ENCODE measurements around the gene ZNF664.
"Not testable (repeated sequence)": the region's sequence is repeated elsewhere in the genome, so short reads cannot be mapped to it uniquely, and the experiment has no call there.

Gene ZNF664

GRCh38 chr12:123941624-123942237, 31.3 kb upstream of the ZNF664 start:
- no peak for DNase-seq (ENCODE audit: low read depth in 2 of 2)

- no peak for DNase-seq (ENCODE audit: low read depth in 2 of 2)
These were observed 30.8 kb upstream of the ZNF664 start for GRCh38 chr12:123942238-123942653.

GRCh38 chr12:123942911-123943648, 29.9 kb upstream of the ZNF664 start:
- no peak for DNase-seq (ENCODE audit: low read depth in 2 of 2)

GRCh38 chr12:123943816-123944215, 29.2 kb upstream of the ZNF664 start:
- no peak for DNase-seq (ENCODE audit: low read depth in 2 of 2)

GRCh38 chr12:123944696-123945095, 28.3 kb upstream of the ZNF664 start:
- DNase-seq (ENCODE audit: low read depth in 2 of 2) = no peak

- DNase-seq (ENCODE audit: low read depth in 2 of 2) = no peak
These were observed 27.5 kb upstream of the ZNF664 start for GRCh38 chr12:123945287-123946151.

GRCh38 chr12:123946152-123946515, 26.9 kb upstream of the ZNF664 start:
- DNase-seq (ENCODE audit: low read depth in 2 of 2) = no peak

- DNase-seq (ENCODE audit: low read depth in 2 of 2) = not testable (repeated sequence)
These were observed 26.2 kb upstream of the ZNF664 start for GRCh38 chr12:123946516-123947505.

- DNase-seq (ENCODE audit: low read depth in 2 of 2) = not testable (repeated sequence)
These were observed 25.5 kb upstream of the ZNF664 start for GRCh38 chr12:123947531-123947930.

- no peak for DNase-seq (ENCODE audit: low read depth in 2 of 2)
These were observed 24.6 kb upstream of the ZNF664 start for GRCh38 chr12:123948401-123948795.

- no peak for DNase-seq (ENCODE audit: low read depth in 2 of 2)
These were observed 23.9 kb upstream of the ZNF664 start for GRCh38 chr12:123948796-123949769.

- DNase-seq (ENCODE audit: low read depth in 2 of 2) = no peak
These were observed 23.2 kb upstream of the ZNF664 start for GRCh38 chr12:123949770-123950165.

- DNase-seq (ENCODE audit: low read depth in 2 of 2) = no peak
These were observed 22.3 kb upstream of the ZNF664 start for GRCh38 chr12:123950476-123951349.

- DNase-seq (ENCODE audit: low read depth in 2 of 2) = no peak
These were observed 21.5 kb upstream of the ZNF664 start for GRCh38 chr12:123951467-123951866.

GRCh38 chr12:123952037-123952436, 21.0 kb upstream of the ZNF664 start:
- no peak for DNase-seq (ENCODE audit: low read depth in 2 of 2)

- no peak for DNase-seq (ENCODE audit: low read depth in 2 of 2)
These were observed 18.2 kb upstream of the ZNF664 start for GRCh38 chr12:123954647-123955350.

GRCh38 chr12:123956249-123956648, 16.8 kb upstream of the ZNF664 start:
- no peak for DNase-seq (ENCODE audit: low read depth in 2 of 2)

GRCh38 chr12:123957196-123957595, 15.8 kb upstream of the ZNF664 start:
- DNase-seq (ENCODE audit: low read depth in 2 of 2) = no peak

- no peak for DNase-seq (ENCODE audit: low read depth in 2 of 2)
These were observed 14.6 kb upstream of the ZNF664 start for GRCh38 chr12:123958462-123958861.

Measured in stimulated activated CD4-positive, alpha-beta T cell treated with anti-CD3 and anti-CD28 coated beads, Interleukin-15, amount 100 ng/mL, for 48 hours (primary cell).